Measurements from ENCODE around the gene KIF3A.

The KIF3A gene

GRCh38 chr5:132753135-132753987 lies 16.0 kb upstream of the KIF3A start:
- DNase-seq (ENCODE audit: insufficient read length, low spot score), result no peak

GRCh38 chr5:132752581-132753125 lies 15.3 kb upstream of the KIF3A start:
- no peak for FAIRE-seq
- DNase-seq (ENCODE audit: insufficient read length, low spot score), result no peak
- no peak for TF ChIP-seq POLR2A (IDR thresholded peaks at IDR 0.05; ENCODE audit: low read depth, low read length)

More at GRCh38 chr5:132753135-132753987, 16.0 kb upstream of the KIF3A start:
- FAIRE-seq, result no peak
- TF ChIP-seq POLR2A (IDR thresholded peaks at IDR 0.05; ENCODE audit: low read depth, low read length), result no peak

GRCh38 chr5:132751971-132752580 lies 14.7 kb upstream of the KIF3A start:
- no peak for TF ChIP-seq POLR2A (IDR thresholded peaks at IDR 0.05; ENCODE audit: low read depth, low read length)
- FAIRE-seq (no peak), DNase-seq (ENCODE audit: insufficient read length, low spot score) (no peak)

- FAIRE-seq, result no peak
- DNase-seq (ENCODE audit: insufficient read length, low spot score), result no peak
- no peak for TF ChIP-seq POLR2A (IDR thresholded peaks at IDR 0.05; ENCODE audit: low read depth, low read length)
Measured at GRCh38 chr5:132751444-132751843, 14.1 kb upstream of the KIF3A start.

GRCh38 chr5:132750471-132751230 lies 13.3 kb upstream of the KIF3A start:
- no peak for FAIRE-seq
- DNase-seq (ENCODE audit: insufficient read length, low spot score), result no peak
- no peak for TF ChIP-seq POLR2A (IDR thresholded peaks at IDR 0.05; ENCODE audit: low read depth, low read length)

- FAIRE-seq, result no peak
- DNase-seq (ENCODE audit: insufficient read length, low spot score), result no peak
Measured at GRCh38 chr5:132749506-132749905, 12.2 kb upstream of the KIF3A start.

GRCh38 chr5:132748522-132749000 lies 11.2 kb upstream of the KIF3A start:
- DNase-seq (ENCODE audit: insufficient read length, low spot score) (no peak), FAIRE-seq (no peak)
- no peak for TF ChIP-seq POLR2A (IDR thresholded peaks at IDR 0.05; ENCODE audit: low read depth, low read length)

More at GRCh38 chr5:132749506-132749905, 12.2 kb upstream of the KIF3A start:
- TF ChIP-seq POLR2A (IDR thresholded peaks at IDR 0.05; ENCODE audit: low read depth, low read length), result no peak

GRCh38 chr5:132747616-132748440 lies 10.5 kb upstream of the KIF3A start:
- no peak for TF ChIP-seq POLR2A (IDR thresholded peaks at IDR 0.05; ENCODE audit: low read depth, low read length)
- FAIRE-seq, result no peak
- DNase-seq (ENCODE audit: insufficient read length, low spot score), result no peak

- DNase-seq (ENCODE audit: insufficient read length, low spot score), result no peak
- no peak for TF ChIP-seq POLR2A (IDR thresholded peaks at IDR 0.05; ENCODE audit: low read depth, low read length)
- FAIRE-seq, result no peak
Measured at GRCh38 chr5:132746954-132747615, 9.7 kb upstream of the KIF3A start, which contains the start of gene CCNI2. Gene CCNI2, plus strand, starts transcription at chr5:132747426. Its CDS starts 70 bp downstream, at chr5:132747496.

- FAIRE-seq, result no peak
- TF ChIP-seq POLR2A (IDR thresholded peaks at IDR 0.05; ENCODE audit: low read depth, low read length), result no peak
Measured at GRCh38 chr5:132746592-132746953, 9.2 kb upstream of the KIF3A start.

GRCh38 chr5:132744659-132745058 lies 7.3 kb upstream of the KIF3A start:
- TF ChIP-seq POLR2A (IDR thresholded peaks at IDR 0.05; ENCODE audit: low read depth, low read length), result no peak
- DNase-seq (ENCODE audit: insufficient read length, low spot score) (no peak), FAIRE-seq (no peak)

More at GRCh38 chr5:132746592-132746953, 9.2 kb upstream of the KIF3A start:
- no peak for DNase-seq (ENCODE audit: insufficient read length, low spot score)

GRCh38 chr5:132742626-132743025 lies 5.3 kb upstream of the KIF3A start:
- DNase-seq (ENCODE audit: insufficient read length, low spot score) (no peak), FAIRE-seq (no peak)

More at GRCh38 chr5:132742626-132743025, 5.3 kb upstream of the KIF3A start:
- no peak for TF ChIP-seq POLR2A (IDR thresholded peaks at IDR 0.05; ENCODE audit: low read depth, low read length)
